Measurements from ENCODE around the gene AIG1. TPM values are rescaled to one million over a fixed set of nuclear protein-coding genes. Genes with fewer than 3 reads are reported as not detected.

The AIG1 gene
- total RNA-seq, 3 donors from 2014 or later (not counting 1 experiment from before 2014, with no cell fraction given), result 5.6 to 8.9 (median 6.2) TPM

GRCh38 chr6:143103916-143104315 lies 43.2 kb downstream of the AIG1 start:
- H3K27ac ChIP-seq (ENCODE audit: low read length), result no peak overlapping the region
- no peak overlapping the region for H3K27ac Mint-ChIP-seq
- H3K36me3 ChIP-seq (ENCODE audit: control insufficient read depth, insufficient read depth, low read length), result no peaks in the 10 kb centered on the region
- DNase-seq, result no peak
- no peaks in the 10 kb centered on the region for H3K4me1 Mint-ChIP-seq
- no peaks in the 10 kb centered on the region for H3K4me1 ChIP-seq (ENCODE audit: control insufficient read depth, insufficient read depth, low read length)
- no peak overlapping the region for H3K4me3 ChIP-seq (ENCODE audit: low read length)
- H3K9me3 Mint-ChIP-seq, result no peaks in the 10 kb centered on the region
- no peaks in the 10 kb centered on the region for H3K9me3 ChIP-seq (ENCODE audit: control insufficient read depth, insufficient read depth, low read length)
- intact Hi-C loops (cut with micrococcal nuclease), result no loop called here
- H3K27me3 Mint-ChIP-seq (ENCODE audit: low read depth in 2 of 2), result no peaks in the 10 kb centered on the region
- no peak overlapping the region for H3K4me3 Mint-ChIP-seq
- no peak for ATAC-seq
- no peaks in the 10 kb centered on the region for H3K36me3 Mint-ChIP-seq
- H3K27me3 ChIP-seq (ENCODE audit: control insufficient read depth, insufficient read depth, low read length), result no peaks in the 10 kb centered on the region
- WGBS (ENCODE audit: insufficient coverage), result no CpG with 5 or more reads among the region's 1 CpG
- TF ChIP-seq CTCF (IDR thresholded peaks at IDR 0.05), result no peak

DNA sequence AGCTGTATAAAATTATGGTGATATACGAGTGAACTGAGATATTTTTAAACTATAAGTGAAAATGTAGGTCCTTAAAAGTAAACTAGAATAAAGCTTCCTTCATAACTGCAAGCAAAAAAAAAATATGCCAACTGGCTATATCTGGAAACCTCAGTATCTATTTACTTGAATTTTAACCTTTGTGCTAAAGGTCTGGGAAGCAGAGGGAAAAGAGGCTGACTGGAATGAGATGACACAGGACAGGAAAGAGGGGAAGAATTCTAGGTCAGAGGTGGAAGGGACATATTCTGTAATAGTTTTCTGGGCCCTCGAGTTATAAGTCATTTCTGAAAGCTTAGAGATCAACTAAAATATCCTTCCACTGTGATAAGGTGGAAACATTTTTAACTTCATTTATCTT lies 46.8 kb downstream of the AIG1 start:
- H3K36me3 ChIP-seq (ENCODE audit: control insufficient read depth, insufficient read depth, low read length), result no peaks in the 10 kb centered on the region
- WGBS (ENCODE audit: insufficient coverage), result no CpG with 5 or more reads among the region's 2 CpGs
- no peak for DNase-seq
- no peaks in the 10 kb centered on the region for H3K27me3 ChIP-seq (ENCODE audit: control insufficient read depth, insufficient read depth, low read length)
- no peak overlapping the region for H3K27ac Mint-ChIP-seq
- no peaks in the 10 kb centered on the region for H3K4me1 Mint-ChIP-seq
- H3K27me3 Mint-ChIP-seq (ENCODE audit: low read depth in 2 of 2), result no peaks in the 10 kb centered on the region
- TF ChIP-seq CTCF (IDR thresholded peaks at IDR 0.05), result no peak
- ATAC-seq, result no peak
- no peaks in the 10 kb centered on the region for H3K4me1 ChIP-seq (ENCODE audit: control insufficient read depth, insufficient read depth, low read length)
- H3K9me3 Mint-ChIP-seq, result no peaks in the 10 kb centered on the region
- intact Hi-C loops (cut with micrococcal nuclease), result no loop called here
- no peak overlapping the region for H3K4me3 ChIP-seq (ENCODE audit: low read length)
- no peak overlapping the region for H3K27ac ChIP-seq (ENCODE audit: low read length)
- H3K36me3 Mint-ChIP-seq, result no peaks in the 10 kb centered on the region
- H3K9me3 ChIP-seq (ENCODE audit: control insufficient read depth, insufficient read depth, low read length), result no peaks in the 10 kb centered on the region
- H3K4me3 Mint-ChIP-seq, result no peak overlapping the region

- Mint-ChIP-seq H3K27ac (no peak overlapping the region), H3K4me3 (no peak overlapping the region)
These were observed 47.4 kb downstream of the AIG1 start for GRCh38 chr6:143107911-143108761.

More at GRCh38 chr6:143107911-143108761, 47.4 kb downstream of the AIG1 start:
- no peak for TF ChIP-seq CTCF (IDR thresholded peaks at IDR 0.05)
- H3K4me1 ChIP-seq (ENCODE audit: control insufficient read depth, insufficient read depth, low read length), result no peaks in the 10 kb centered on the region
- ATAC-seq, result no peak
- 89% methylated on average over 4 of the region's 6 CpGs for WGBS (ENCODE audit: insufficient coverage)
- no peaks in the 10 kb centered on the region for H3K9me3 ChIP-seq (ENCODE audit: control insufficient read depth, insufficient read depth, low read length)
- no peak overlapping the region for H3K27ac ChIP-seq (ENCODE audit: low read length)
- intact Hi-C loops (cut with micrococcal nuclease), result no loop called here
- no peaks in the 10 kb centered on the region for H3K4me1 Mint-ChIP-seq
- H3K9me3 Mint-ChIP-seq, result no peaks in the 10 kb centered on the region
- H3K36me3 ChIP-seq (ENCODE audit: control insufficient read depth, insufficient read depth, low read length), result no peaks in the 10 kb centered on the region
- H3K27me3 ChIP-seq (ENCODE audit: control insufficient read depth, insufficient read depth, low read length), result no peaks in the 10 kb centered on the region
- no peak for DNase-seq
- no peaks in the 10 kb centered on the region for H3K27me3 Mint-ChIP-seq (ENCODE audit: low read depth in 2 of 2)
- H3K36me3 Mint-ChIP-seq, result no peaks in the 10 kb centered on the region
- no peak overlapping the region for H3K4me3 ChIP-seq (ENCODE audit: low read length)
